ENCODE measurements around the gene GALNT17. TPM values are rescaled to one million over a fixed set of nuclear protein-coding genes. Genes with fewer than 3 reads are reported as not detected.

GALNT17 gene
- total RNA-seq, 1 donor from 2014 or later, result not detected

DNA sequence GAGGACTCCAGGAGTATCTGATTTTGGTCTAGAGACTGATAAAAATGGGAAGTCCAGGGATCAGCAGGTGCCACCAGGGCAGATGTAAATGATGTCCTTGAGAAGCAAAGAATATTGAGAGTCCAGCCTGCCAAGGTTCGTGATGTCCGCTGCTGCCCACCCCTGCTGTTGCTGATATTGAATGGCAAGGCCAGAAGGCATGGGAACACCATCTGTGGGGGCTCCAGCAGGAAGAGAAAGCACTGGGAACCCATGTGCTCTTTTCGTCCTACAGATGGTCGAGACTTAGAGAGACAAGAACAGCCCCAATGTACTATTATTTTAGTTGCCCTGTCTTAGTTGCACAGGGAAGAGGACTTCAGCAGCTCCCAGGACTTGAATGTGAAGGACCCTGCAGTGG is 363.9 kb downstream of the GALNT17 start:
- intact Hi-C loops (cut with micrococcal nuclease), result no loop called here

DNA sequence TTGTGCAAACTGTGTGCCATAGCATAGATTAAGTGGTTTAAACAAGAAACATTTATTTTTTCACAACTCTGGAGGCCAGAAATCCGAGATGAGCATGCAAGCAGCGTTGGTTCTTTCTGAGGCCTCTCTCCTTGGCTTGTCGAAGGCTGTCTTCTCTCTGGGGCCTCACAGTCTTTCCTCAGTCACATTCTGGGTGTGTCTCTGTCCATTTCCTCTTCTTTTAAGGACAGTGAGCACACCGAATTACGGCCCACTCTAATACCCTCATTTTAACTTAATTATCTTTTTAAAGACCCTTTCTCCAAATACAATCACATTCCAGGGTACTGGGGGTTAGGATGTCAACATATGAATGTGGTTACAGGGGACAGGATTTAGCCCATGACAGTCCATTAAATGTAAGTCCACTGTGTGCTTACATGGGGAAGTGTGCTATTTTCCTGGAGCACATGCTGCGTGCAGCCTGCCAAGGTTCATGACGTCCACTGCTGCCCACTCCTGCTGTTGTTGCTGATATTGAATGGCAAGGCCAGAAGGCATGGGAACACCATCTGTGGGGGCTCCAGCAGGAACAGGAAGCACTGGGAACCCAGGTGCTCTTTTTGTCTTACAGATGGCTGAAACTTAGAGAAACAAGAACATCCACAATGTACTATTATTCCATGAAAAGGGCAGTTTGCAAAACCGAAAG is 365.5 kb downstream of the GALNT17 start:
- intact Hi-C loops (cut with micrococcal nuclease), result no loop called here

DNA sequence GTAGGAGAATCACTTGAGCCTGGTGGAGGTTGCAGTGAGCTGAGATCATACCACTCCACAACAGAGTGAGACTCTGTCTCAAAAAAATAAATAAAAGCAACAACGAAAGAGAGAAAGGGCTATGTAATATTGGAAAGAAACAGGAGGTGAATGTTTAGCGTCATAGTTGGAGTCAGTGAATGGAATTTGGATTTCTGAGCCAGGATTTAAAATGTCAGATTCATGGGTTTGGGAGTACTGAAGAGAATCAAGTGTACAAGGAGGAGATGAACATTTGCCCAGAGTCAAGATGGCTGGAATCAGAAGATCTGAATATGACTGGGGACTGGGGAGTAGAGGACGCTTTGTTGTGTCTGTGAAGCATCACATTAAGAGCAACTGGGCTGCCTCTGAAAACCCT is 366.4 kb downstream of the GALNT17 start:
- intact Hi-C loops (cut with micrococcal nuclease), result no loop called here

DNA sequence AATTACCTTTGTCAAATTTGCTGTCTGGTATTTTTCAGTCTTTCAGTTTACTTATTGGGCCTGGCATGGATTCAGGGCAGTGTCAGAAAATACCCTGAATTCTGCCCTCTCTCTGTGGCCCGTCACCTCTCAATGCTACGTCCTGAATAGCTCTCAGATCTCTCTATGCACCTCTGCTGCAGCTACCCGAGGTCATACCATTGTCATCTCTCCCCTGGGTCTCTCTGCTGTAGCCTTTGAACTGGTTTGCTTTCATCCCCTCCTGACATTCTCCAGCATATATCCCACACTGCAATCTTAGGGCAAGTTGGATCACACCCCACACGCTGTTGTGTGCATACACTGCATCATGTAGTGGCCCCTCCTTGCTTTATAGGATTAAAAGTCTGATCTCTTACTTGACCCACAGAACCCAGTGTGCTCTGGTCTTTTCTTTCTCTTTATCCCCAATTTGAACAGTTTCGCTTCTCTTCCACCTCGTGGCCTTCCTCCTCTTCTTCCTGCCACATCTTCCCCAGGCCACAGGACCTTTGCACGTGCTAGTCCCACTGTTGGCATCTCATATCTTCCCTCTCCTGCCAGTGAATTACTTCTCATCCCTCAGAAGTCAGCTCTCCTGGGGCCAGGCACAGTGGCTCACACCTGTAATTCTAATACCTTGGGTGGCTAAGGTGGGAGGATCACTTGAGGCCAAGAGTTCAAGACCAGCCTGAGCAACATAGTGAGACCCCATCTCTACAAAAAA is 372.9 kb downstream of the GALNT17 start:
- intact Hi-C loops (cut with micrococcal nuclease), result no loop called here

DNA sequence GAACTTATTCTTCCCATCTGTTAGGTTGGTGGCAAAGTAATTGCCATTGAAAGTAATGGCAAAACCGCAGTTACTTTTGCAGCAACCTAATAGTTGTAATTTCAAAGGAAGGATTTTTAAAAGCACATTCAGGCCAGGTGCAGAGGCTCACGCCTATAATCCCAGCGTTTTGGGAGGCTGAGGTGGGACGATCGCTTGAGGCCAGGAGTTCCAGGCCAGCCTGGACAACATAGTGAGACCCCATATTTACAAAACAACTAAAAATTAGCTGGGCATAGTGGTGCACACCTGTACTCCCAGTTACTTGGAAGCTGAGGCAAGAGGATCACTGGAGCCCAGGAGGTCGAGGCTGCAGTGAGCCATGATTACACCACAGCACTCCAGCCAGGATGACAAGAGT is 374.9 kb downstream of the GALNT17 start:
- intact Hi-C loops (cut with micrococcal nuclease), result no loop called here

DNA sequence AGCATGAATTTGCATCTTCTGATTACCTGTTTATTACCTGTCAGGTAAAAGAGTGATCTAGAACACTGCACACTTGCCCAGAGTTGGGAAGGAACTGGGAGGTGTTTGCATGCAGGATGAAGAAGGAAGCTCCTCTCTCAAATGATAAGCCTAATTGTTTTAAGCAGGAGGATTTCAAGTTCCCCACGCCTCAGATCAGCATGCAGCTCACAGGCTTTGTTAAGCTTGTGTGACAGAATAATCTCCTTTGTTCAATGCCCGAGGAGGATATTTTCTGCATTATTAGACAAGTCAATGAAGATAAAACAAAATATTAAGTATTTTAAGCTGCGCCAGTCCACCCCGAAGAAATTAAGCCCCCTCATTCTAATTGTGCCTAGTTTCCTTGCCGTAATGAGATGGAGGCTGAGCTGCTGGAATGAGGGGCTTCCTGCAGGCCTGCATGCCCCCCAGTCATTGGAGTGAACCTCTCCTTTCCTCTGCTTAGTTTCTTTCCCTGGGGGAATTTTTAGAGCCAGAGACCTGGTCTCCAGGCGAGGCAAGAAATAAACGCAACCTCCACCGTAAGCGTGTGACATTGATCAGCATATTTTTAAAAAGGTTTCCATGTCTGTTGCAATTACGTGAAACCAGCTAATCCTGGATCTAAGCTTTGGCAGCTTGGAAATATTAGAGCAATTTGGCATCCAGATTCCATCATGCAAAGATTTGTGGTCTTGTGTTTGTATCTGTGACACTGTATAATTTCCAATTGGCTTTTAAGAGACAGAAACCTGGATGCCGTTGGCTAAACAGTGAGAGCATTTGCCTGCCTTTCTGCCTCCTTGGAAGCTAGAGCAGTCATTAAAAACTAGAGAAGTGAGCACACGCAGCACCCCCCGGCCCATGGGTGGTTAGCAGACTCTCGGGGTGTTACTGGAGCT is 376.0 kb downstream of the GALNT17 start:
- intact Hi-C loops (cut with micrococcal nuclease), result no loop called here

DNA sequence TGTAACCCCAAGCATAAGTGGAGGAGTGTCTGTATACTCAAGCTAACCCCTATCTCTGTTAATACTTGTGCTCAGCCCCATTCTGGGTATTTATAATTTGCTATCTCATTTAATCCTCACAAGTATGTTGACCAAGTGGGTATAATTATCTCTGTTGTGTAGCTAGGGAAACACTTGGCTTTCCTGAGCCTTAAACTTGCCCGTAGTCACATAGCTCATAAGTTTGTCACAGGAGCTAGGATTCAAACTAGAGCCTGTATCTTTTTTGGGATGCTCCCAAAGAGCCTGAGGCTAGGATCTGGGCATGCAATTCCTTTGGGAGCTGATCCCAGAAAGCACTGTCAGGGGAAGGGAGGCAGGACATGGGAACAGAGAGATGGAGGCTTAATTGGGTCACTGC is 377.4 kb downstream of the GALNT17 start:
- intact Hi-C loops (cut with micrococcal nuclease), result no loop called here

DNA sequence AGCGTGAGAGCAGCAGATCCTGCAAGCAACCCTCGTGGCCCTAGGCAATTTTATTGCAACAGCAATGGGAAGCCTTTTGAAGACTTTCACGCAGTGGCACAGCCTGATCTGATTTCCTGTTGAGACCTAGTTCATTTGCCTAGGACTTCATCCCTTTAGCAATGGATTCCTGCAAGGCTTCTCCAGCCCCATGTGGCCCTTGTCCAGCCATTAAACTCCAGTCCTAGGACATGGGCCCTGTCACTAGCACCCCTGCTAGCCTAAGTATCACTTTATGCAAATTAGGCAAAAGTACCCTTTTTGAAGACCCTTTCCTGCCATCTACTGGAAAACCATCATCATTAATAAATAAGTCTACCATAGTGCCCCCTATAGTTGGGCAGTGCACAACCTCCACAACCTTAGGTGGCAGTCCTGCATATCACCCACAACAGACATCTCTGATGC is 379.4 kb downstream of the GALNT17 start:
- intact Hi-C loops (cut with micrococcal nuclease), result no loop called here

DNA sequence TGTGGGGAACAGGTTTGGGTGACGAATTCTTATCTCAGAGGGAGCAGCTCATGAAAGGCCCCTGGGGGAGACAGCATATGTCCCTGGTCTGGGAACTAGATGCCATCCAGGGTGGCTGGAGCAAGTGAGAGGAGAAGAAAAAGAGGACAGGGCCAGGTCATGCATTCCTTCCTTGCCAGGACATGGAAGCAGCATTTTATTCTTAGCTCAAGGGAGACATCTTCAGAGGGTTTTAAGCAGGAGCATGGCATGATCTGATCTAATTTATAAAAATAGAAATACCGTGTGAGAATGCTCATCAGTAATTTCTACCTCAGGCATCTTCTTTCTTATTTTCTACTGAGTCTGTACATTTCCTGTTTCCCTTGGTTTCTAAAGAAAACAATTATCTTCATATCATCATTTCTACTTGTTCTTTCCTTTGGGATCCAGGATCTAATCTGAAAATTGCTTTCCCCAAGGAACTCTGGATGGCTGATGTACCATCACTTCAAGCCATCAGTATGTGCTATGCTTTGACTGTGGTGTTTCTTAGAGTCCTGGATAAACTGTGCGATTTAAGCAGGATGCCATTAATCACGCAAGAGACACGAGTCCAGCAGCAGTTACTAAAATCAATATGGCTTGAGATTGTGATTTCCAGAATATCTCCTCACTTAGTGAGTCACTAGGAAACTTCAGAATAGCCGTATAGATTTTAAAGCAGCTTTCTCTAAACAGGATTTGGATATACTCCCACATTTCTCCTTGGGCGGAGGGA is 386.2 kb downstream of the GALNT17 start:
- intact Hi-C loops (cut with micrococcal nuclease), result no loop called here

DNA sequence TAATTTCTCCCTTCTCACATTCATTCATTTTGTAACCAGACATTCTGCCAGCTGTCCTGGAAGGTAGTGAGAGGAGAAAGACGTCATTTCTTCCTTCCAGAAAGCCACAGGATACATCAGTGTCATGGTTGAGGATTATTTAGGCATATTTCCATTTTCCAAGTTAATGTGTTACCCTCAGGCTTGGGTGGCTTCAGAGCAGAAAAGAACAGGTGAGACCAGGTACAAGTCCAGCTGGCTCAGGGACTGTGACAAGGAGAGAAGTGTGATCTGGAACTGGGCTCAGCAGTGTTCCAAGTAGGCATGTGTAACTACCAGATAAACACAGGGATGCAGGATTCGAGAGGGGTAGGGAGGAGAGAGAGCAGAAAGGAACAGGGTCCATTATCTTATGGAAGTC is 386.9 kb downstream of the GALNT17 start:
- intact Hi-C loops (cut with micrococcal nuclease), result no loop called here

DNA sequence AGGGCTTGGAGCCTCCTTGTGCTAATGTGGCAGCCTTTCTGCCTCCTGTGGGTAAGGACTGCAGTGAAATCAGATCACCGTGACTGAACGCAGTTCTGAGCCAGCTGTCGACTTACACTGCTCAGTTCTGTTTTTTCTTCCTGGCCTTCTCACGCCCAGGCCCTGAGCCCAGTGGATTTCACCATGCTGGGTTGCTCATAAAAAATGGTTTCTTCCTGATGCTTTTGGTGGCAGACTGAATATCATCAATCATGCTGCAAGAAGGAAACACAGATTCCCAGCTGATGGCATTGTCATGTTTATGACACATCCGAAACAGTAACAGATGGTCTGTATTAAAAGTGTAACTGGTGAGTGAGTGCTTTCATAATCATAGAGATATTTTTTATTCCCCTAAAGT is 389.6 kb downstream of the GALNT17 start:
- intact Hi-C loops (cut with micrococcal nuclease), result no loop called here

DNA sequence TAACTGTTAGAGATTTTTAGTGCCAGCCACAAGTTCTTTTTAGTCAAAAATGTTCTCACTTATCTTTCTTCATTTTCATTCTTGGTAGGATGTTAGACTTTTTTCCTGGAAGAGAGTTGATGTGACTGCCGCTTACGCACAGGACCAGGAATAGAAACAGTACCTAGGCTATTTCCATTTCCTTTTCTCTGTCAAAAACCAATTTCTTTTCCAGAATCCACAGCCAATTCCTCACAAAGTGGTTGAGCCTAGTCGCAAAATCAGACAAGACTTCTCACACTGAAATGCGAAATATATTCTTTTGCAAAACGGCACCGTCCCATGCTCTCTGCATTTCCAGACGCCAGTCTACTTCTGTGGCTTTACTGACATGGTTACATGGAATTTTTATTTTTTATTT is 394.2 kb downstream of the GALNT17 start:
- intact Hi-C loops (cut with micrococcal nuclease), result no loop called here

DNA sequence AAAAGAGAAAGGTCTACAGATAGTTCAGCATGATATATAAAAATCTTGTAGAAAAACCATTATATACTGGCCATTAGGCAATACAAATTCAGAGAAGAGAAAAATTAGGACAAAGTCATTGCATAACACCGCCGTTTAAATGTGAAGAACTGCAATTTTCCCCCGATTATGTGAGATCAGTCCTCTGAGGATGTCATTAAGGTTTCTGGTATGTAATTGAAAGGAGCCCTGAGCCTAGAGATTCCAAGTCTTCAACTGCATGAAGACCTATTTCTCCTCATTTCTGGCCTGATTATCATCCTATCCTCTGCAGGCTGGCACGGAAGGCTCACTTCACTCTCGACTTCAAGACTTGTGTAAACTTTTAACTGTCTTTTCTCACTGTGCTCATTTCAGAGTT is 395.3 kb downstream of the GALNT17 start:
- intact Hi-C loops (cut with micrococcal nuclease), result no loop called here

DNA sequence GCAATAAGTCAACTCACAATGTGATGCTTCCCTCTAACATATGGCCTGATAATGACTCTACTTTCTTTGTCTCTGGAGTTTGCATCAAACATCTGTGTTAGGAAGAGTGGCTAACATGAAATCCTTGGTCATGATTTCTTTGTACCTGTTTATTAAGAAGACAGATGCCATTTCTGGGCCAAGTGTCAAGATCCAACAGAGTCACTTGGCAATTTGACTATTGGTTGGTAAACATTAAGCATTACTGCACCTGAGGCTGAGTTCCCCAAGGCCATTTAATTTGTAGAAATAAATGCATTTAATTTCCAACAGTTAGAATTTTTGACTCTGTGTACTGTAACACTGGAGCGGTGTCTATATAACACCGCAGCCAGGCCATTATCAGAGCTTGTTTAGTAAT is 403.7 kb downstream of the GALNT17 start:
- intact Hi-C loops (cut with micrococcal nuclease), result no loop called here

DNA sequence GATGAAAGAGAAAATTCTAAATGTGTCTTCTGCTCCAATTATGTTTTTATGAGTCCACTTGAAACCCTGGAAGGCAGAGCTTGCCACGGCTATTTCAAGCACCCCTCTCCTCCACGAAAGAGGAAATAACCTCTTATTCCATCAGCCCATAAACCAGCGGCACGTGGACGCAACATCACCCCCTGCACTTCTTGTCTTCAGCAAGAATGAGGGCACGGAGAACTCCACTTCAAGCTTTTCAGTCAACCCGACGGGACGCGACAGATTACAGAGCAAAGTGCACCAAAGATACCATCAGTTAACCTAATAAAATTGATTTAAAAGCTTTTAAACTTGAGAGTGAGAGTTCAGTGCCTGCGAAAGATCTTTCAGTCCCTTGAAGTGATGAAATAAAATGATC is 406.3 kb downstream of the GALNT17 start:
- intact Hi-C loops (cut with micrococcal nuclease), result no loop called here

DNA sequence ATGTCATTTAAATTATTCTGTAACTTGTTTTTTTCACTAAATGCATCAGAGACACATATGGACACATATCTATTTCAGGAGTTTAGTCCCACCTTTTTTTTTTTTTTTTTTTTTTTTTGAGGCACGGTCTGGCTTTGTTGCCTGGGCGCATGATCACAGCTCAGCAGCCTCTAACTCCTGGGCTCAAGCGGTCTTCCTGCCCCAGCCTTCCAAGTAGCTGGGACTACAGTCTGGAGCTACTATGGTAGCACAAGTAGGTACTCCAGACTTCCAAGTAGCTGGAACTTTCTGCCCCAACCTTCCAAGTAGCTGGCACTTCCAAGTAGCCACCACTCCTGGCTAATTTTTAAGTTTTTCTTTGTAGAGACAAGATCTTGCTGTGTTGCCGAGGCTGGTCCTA is 407.7 kb downstream of the GALNT17 start:
- intact Hi-C loops (cut with micrococcal nuclease), result no loop called here

DNA sequence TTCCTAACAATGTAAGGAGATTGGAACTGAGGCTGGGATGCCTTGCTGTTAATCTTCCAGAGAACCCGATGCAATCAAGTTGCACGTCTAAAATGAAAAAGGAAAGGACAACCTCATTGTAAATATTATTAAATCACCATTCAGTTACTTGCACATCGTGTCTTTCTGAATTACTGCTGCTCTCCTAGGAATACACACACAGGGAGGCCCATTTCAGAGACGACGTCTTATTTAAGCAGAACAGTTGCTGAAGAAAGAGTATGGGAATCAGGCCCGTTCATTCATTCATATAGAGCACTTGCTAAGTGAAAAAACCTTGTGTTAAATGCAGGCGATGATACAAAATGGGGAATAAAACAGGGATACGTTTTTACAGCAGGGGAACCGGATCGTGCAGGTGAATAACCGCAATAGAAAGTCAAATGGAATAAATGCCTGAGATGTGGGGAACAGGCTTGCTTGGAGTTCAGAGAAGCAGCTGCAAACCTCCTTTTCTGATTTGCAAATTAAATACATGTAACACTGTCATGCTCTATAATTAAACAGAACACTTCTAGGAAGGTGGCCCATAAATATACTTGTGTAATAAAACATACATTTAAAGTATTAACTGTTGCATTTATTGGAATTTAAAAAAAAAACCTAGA is 409.9 kb downstream of the GALNT17 start:
- intact Hi-C loops (cut with micrococcal nuclease), result no loop called here

DNA sequence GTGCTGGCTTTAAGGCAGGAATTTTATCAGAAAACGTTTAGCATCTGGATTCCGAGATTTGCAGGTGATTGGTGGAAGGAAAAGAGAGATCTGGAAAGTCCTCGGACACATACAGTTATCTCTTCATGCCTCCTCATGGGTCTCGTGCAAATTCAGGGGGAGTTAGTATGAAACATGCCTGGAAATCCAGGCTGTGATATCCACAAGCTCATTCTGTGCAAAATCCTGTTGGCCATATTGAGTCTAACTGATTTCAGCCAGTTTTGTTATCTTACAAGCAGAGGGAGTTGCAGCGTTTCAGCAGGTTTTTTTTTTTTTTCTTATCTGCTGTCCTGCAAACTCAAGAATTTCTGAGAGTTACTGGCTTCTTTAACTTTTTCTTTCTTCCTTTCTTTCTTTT is 411.5 kb downstream of the GALNT17 start:
- intact Hi-C loops (cut with micrococcal nuclease), result no loop called here

DNA sequence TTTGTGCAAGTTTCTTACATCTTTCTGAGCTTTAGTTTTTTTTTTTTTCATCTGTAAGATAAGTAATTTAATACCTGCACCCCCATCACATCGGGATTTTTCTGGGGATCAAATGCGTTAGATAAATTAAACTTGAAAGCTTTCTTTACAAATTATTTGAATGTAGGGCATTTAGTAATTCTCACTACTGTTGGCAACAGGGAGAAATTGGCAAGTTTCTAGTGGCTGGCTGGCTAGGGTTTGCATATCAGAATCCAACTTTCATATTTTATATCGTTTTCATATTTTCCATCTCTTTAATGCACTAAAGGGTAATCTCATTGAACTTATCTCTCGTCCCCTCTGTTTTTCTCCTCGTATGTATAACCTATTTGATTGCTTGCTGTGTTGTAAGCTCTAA is 412.9 kb downstream of the GALNT17 start:
- intact Hi-C loops (cut with micrococcal nuclease), result no loop called here

DNA sequence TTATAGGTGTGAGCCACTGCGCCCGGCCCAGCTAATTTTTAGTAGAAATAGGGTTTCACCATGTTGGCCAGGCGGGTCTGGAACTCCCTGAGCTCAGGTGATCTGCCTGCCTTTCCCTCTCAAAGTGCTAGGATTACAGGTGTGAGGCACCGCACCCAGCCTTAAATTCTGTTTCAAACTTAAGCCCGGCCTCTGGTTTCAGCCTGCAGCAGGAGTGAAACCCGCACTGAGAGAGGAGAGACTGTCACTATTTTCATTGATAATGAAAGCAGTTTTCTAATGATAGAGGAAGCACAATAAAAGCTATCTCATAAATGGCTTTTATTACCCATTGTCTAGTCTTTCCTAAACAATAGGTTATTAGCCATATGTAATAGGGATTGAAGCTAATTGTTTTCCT is 415.5 kb downstream of the GALNT17 start:
- intact Hi-C loops (cut with micrococcal nuclease), result no loop called here

DNA sequence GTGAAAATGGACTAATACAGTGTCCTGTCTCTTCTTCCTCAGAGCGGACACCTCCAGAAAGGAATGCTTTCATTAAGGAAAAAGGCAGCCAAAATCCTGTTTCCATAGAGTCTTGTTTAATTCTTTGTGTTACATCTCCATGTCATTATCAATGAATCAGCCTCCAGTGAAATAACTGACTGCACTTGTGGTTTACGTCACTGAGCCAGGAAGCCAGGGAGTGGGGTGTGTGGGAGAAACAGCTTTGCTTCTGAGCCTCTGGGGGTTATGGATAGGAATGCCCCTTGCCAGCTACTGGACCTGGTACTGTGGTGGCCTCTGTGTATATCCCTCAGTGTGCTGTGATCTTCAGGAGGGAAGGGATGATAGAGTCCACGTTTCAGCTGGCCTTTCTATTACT is 416.8 kb downstream of the GALNT17 start:
- intact Hi-C loops (cut with micrococcal nuclease), result no loop called here
